NCI-H774 (cell line): ENCODE measurements around the gene LMF2.
A peak's percentile ranks its signal among the peaks of the same experiment; 100 is the strongest.
"Not testable (repeated sequence)": the region's sequence is repeated elsewhere in the genome, so short reads cannot be mapped to it uniquely, and the experiment has no call there.

Source experiments
- DNase-seq: peaks from one replicate; lab custom pipeline; 2025; lab: John Stamatoyannopoulos, UW

The LMF2 gene

DNA sequence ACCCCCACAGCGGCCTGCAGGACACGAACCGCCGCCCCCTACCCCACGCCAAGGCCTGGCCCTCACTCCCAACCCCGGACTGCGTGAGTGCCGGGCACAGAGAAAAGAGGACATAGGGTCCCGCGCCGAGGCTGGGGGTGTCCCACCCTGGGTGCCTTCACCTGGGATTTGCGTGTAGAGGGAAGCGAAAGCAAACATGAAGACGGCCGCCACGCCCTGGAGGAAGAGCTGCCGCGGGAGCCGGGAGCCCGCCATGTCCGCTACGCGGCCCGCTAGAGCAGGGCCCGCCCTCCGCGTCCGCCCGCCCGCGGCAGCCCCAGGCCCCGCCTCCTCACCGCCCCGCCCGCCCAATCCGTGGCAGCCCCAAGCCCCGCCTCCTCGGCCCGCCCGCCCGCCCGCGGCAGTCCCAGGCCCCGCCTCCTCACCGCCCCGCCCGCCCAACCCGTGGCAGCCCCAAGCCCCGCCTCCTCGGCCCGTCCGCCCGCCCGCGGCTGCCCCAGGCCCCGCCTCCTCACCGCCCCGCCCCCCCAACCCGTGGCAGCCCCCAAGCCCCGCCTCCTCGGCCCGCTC, at the start of gene LMF2:
Gene LMF2 (minus strand): TSS at position 282 of the 570 bp plus-strand sequence. CDS start 27 bp downstream, at position 255.
- peak; percentile 80 for DNase-seq

- DNase-seq = no peak
Measured at GRCh38 chr22:50556703-50557102, 49.2 kb upstream of the LMF2 start.

DNA sequence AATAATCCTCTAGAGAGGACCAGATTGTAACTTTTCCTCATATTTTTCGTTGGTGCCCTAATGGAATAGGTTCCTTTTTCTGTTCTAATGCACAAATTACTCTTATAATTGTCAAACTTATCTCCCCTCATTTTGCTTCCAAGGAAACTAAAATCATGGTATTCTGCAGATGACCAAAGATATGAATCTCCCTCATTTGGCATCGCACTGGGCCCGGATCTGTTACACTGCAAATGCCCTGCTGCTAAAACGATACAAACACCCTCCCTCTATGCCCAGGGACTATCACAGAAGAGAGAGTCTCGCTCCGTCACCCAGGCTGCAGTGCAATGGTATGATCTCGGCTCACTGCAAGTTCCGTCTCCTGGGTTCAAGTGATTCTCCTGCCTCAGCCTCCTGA, 45.8 kb upstream of the LMF2 start:
- DNase-seq = no peak

GRCh38 chr22:50551160-50551752, 43.8 kb upstream of the LMF2 start:
- no peak for DNase-seq

GRCh38 chr22:50550395-50550794, 42.9 kb upstream of the LMF2 start:
- no peak for DNase-seq

GRCh38 chr22:50548921-50549790, 41.7 kb upstream of the LMF2 start:
- DNase-seq = no peak

- no peak for DNase-seq
Measured at GRCh38 chr22:50548040-50548920, 40.8 kb upstream of the LMF2 start.

DNA sequence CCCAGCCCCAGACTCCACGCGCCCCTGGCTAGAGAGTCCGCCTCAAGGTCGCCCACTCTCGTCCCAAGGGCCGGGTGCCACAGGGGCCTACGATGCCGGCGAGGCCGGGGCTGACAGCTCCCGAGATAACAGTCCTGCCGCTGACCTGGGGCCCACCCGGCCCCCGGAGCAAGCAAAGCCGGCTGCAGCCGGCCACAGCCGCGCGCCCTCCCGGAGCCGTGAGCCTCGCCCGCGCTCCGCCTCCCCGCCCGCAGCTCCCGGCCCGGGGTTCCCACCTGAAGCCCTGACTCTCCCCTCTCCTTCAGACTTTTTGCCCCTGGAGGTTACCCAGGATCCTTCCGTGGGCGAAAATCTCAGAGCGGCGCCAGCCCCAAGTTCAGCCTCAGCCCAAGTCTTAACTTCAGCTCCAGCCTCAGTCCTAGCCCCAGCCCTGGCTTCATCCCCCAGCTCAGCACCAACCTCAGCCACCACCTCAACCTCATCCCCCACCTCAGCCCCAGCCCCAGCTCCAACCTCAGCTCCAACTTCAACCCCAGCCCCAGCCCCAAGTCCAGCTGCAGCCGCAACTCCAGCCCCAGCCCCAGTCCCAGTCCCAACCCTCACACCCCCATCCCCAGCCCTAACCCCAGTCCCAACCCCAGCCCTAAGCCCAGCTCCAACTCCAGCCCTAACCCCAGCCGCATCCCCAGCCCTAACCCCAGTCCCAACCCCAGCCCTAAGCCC, 39.9 kb upstream of the LMF2 start:
- DNase-seq = no peak

GRCh38 chr22:50546326-50547262, 39.1 kb upstream of the LMF2 start:
- no peak for DNase-seq

- no peak for DNase-seq
Measured at GRCh38 chr22:50545522-50546325, 38.2 kb upstream of the LMF2 start, which contains the start of gene KLHDC7B. Gene KLHDC7B (plus strand): TSS chr22:50545899. CDS start chr22:50546244, 345 bp downstream.

- no peak for DNase-seq
Measured at GRCh38 chr22:50544746-50545253, 37.3 kb upstream of the LMF2 start.

DNA sequence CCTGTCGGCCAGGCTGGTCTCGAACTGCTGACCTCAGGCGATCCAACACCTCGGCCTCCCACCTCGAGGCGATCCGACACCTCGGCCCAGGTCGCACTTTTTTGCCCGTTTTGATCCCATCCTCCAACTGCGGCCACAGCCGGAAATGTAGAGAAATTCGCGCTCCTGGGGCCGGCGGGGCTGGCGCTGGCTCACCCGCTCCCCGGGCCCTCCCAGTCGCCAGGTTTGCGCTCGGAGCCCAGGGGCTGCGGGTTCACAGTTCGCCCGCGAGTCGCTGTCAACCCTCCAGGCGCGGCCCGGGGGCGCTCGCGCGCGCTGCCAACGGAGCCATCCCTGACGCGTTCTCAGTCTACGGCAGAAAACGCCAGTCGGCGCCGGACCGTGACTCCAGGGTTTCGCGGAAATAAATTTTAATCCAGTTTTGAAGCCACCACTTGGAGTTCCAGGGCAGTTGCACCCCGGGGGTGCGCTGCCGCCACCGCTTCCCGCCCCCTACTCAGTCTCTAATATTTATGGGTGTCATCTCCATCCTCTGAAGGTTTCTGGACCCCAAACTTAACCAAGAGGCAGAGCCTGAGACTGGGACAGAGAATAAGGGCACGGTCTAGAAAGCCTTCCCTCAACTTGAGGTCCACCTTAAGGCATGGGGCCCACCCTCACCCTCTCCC, 36.7 kb upstream of the LMF2 start:
- no peak for DNase-seq

DNA sequence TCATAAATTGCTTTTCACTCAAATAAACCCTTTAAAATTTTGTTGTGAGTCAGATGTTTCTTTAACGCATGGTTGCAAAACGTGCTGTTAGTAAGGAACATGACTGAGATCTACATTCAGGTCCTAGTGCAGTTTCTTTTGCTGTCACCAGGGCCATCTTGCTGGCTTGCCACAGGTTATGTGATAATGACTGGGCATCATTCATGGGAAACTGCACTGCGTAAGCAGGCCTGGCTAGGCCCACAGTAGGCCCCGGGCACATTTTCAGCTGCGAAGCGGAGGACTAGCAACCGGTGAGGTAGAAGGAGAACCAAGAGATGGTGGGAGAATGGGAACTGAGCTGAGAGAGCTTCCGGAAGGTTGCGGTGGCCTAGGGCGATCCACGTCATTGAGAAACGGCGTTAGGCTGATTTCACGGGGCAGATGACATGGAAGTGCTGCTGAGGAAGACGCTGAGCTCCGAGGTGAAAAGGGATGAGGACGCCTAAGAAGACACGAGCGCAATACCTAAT, 35.0 kb upstream of the LMF2 start:
- no peak for DNase-seq

- not testable (repeated sequence) for DNase-seq
Measured at GRCh38 chr22:50541667-50542026, 34.1 kb upstream of the LMF2 start.

DNA sequence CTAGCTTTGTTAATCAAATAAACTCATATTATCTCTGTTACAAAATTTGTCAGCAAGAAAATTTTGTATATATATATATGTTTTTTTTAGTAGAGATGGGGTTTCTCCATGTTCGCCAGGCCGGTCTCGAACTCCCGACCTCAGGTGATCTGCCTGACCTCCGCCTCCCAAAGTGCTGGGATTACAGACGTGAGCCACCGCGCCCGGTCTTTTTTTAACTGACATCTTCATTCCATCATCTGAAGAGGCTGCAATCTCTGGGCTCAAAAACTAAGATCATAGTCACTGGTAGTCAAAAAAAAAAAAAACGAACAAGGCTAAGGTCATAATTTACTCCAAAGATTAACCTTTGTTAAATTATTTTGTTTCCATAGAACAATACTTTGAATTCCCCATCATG, 32.9 kb upstream of the LMF2 start:
- DNase-seq = no peak

DNA sequence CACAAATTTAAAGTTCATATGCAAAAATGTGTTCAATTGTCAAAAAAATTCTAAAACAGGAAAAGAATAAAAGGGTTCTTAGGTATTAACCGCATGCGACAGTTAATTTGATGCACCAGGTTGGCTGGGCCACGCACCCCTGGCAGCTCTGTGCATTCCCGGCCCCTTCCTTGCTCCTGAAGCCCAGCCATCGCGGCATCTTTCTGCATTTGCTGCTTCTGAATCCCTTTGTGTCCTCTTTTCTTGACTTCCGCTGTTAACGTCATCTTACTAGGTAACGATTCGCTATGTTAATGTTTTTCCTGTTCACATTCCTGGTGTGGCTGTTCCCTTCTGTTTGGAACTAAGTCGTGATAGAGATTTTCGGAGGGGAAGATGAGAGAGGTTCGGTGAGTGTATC, 30.3 kb upstream of the LMF2 start:
- no peak for DNase-seq

GRCh38 chr22:50536226-50536625, 28.7 kb upstream of the LMF2 start:
- no peak for DNase-seq

GRCh38 chr22:50535113-50535512, 27.6 kb upstream of the LMF2 start:
- no peak for DNase-seq
